Mesenteric fat pad (tissue), 1 donor: Measurements from ENCODE around the gene STK11. TPM values are rescaled to one million over a fixed set of nuclear protein-coding genes. Genes with fewer than 3 reads are reported as not detected.

Experiments
- DNase-seq: peaks from one replicate; pipeline ENCODE4 v3.0.0-alpha.2; 2020; ENCODE audit warnings: low spot score
- total RNA-seq: library from RNA; stranded (reverse); fragmentation: NEBNext Ultra II Directional; extraction: Animal tissue kit (Norgen Biotek cat#: 25700); gene quantifications from one replicate; pipeline ENCODE4 v1.2.1, GENCODE V29; 2021
- donor health status: DM: yes; HTN: yes; CAD: no.

STK11 gene
- total RNA-seq, 1 donor from 2014 or later = 60.8 TPM

- no peak for DNase-seq
Measured at GRCh38 chr19:1271528-1272422, 66.2 kb downstream of the STK11 start.

- DNase-seq = no peak
Measured at GRCh38 chr19:1272423-1273262, 67.1 kb downstream of the STK11 start.

GRCh38 chr19:1273263-1274041, 67.9 kb downstream of the STK11 start:
- DNase-seq = no peak

- DNase-seq = no peak
Measured at GRCh38 chr19:1274081-1274851, 68.7 kb downstream of the STK11 start.

- DNase-seq = no peak
Measured at GRCh38 chr19:1274852-1275259, 69.3 kb downstream of the STK11 start.

GRCh38 chr19:1275260-1275975, 69.8 kb downstream of the STK11 start, which contains the start of gene FAM174C:
Gene FAM174C, plus strand, starts transcription at chr19:1275530. Its CDS starts 20 bp downstream, at chr19:1275550.
- peak; percentile 98 for DNase-seq

GRCh38 chr19:1275976-1276627, 70.5 kb downstream of the STK11 start:
- DNase-seq = peak; percentile 98

- DNase-seq = no peak
Measured at GRCh38 chr19:1276628-1277022, 71.0 kb downstream of the STK11 start.

GRCh38 chr19:1277061-1277460, 71.5 kb downstream of the STK11 start:
- DNase-seq = no peak

Other genes with a start within 250 kb of the STK11 start
- 20.6 TPM for gene WDR18, start 221.4 kb upstream of the STK11 start, total RNA-seq
- 0.16 TPM for gene GRIN3B, start 205.4 kb upstream of the STK11 start, total RNA-seq
- gene TMEM259, start 184.7 kb upstream of the STK11 start, total RNA-seq = 143 TPM
- not detected for gene RNU6-2, start 184.3 kb upstream of the STK11 start, total RNA-seq
- 124 TPM for gene CNN2, start 179.2 kb upstream of the STK11 start, total RNA-seq
- gene ABCA7, start 165.7 kb upstream of the STK11 start, total RNA-seq = 19.9 TPM
- gene ARHGAP45, start 138.6 kb upstream of the STK11 start, total RNA-seq = 25.5 TPM
- gene POLR2E, start 110.4 kb upstream of the STK11 start, total RNA-seq = 205 TPM
- gene GPX4, start 101.8 kb upstream of the STK11 start, total RNA-seq = 920 TPM
- gene SBNO2, start 31.5 kb upstream of the STK11 start, total RNA-seq = 139 TPM
- 6.2 TPM for gene CBARP, start 32.2 kb downstream of the STK11 start, total RNA-seq
- gene ATP5F1D, start 36.0 kb downstream of the STK11 start, total RNA-seq = 189 TPM
- 156 TPM for gene MIDN, start 42.8 kb downstream of the STK11 start, total RNA-seq
- 243 TPM for gene CIRBP, start 63.6 kb downstream of the STK11 start, total RNA-seq
- gene FAM174C, start 69.8 kb downstream of the STK11 start, total RNA-seq = 53.2 TPM
- not detected for gene EFNA2, start 80.1 kb downstream of the STK11 start, total RNA-seq
- 75.3 TPM for gene NDUFS7, start 178.1 kb downstream of the STK11 start, total RNA-seq
- gene GAMT, start 195.8 kb downstream of the STK11 start, total RNA-seq = 8.4 TPM
- 110 TPM for gene DAZAP1, start 201.8 kb downstream of the STK11 start, total RNA-seq
- 909 TPM for gene RPS15, start 232.6 kb downstream of the STK11 start, total RNA-seq
- gene APC2, start 244.3 kb downstream of the STK11 start, total RNA-seq = 0.10 TPM